GM12865 (cell line): ENCODE measurements around the gene GNG8.

Experiments
- DNase-seq: peaks from one replicate; pipeline ENCODE4 v3.0.0; 2010; ENCODE audit warnings: low read depth
- H3K4me3 ChIP-seq: 2 replicates; pipeline ENCODE4 v1.5.1; 2011; ENCODE audit warnings: mild to moderate bottlenecking, low read depth, low read length, control low read depth
- TF ChIP-seq, protein P1 (sequence below): IDR thresholded peaks from 2 replicates; pipeline ENCODE4 v1.5.1; 2011; ENCODE audit warnings: low read length, control low read depth, low read depth, inconsistent platforms; ENCODE audit not compliant: insufficient read depth; ENCODE audit errors: missing control alignments

Gene GNG8

GRCh38 chr19:46665072-46665471 is 29.1 kb upstream of the GNG8 start:
- TF ChIP-seq, protein P1, sequence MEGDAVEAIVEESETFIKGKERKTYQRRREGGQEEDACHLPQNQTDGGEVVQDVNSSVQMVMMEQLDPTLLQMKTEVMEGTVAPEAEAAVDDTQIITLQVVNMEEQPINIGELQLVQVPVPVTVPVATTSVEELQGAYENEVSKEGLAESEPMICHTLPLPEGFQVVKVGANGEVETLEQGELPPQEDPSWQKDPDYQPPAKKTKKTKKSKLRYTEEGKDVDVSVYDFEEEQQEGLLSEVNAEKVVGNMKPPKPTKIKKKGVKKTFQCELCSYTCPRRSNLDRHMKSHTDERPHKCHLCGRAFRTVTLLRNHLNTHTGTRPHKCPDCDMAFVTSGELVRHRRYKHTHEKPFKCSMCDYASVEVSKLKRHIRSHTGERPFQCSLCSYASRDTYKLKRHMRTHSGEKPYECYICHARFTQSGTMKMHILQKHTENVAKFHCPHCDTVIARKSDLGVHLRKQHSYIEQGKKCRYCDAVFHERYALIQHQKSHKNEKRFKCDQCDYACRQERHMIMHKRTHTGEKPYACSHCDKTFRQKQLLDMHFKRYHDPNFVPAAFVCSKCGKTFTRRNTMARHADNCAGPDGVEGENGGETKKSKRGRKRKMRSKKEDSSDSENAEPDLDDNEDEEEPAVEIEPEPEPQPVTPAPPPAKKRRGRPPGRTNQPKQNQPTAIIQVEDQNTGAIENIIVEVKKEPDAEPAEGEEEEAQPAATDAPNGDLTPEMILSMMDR, result no peak
- no peak for DNase-seq
- H3K4me3 ChIP-seq, result no peak overlapping the region

DNA sequence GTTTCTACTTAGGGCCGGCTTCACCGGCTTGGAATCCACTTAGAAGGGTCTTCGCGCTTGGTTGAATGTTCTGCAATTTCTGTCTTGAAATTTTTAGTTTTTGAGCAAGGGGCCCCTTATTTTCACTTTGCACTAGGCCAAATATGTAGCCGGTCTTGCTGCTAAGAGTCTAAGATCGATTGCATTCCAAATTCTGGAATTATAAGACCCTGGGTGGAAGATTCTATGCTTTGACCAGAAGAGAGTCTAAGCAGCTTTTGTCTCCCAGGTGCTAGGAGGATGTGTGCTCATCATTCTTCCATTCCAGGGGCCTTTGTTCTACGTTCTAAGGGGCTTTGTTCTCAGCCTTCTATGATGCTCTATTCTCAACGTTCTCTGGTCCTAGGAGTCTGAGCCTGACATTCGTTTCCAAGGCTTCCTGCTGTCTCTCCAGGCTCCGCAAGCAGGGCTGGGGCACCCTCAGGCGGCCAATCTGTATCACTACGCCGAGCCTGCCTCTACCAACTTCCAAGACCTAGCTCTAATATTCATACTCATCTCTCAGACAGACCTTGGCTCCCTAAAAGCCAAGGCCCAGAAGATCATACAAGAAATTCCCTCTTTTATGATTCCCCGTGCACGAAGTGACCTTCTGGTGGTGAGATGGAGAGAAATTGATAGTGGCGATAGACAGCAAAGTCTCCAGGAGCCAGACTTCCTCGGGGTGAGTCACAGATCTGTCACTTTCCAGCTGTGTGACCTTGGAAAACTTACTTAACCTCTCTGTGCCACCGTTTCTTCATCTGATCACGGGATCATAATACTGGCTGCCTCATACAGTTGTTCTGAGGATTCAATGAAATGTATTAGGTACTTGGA is 26.0 kb upstream of the GNG8 start:
- TF ChIP-seq, protein P1, result peak; percentile 96
- peak; percentile 86 for DNase-seq
- peak overlapping the region; percentile 49 for H3K4me3 ChIP-seq

DNA sequence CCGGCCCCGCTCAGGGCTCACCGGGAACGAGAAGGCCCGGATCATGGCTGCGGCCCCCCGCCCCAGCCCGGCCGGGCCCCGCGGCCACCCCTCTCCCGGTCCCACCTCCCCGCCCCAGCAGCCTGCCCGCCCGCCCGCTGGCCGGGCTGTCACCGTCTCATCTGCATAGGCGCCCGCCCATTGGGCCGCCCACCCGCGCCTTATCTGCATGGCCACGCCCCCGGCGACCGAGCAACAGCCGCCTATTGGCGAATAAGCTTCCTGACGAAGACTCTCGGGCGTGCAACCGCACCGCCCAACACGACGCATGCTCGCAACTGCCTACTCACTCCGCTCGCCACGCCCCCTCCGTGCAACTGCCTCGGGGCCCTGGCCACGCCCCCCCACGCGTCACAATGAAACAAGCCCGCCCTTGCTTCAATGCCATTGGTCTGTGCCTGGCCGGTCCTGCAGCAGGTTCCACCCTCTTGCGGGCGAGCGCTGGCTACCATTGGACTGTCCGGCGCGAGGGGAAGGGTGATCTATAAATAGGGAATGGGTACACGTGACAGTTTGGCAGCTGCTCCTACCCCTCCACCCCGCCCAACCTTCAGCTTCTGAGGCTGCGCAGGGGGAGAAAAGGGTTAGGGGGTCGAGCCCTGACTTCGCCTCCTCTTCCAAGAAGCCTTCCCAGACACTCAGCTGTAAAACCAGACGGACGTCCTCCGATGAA is 25.2 kb upstream of the GNG8 start, which contains the start of gene DACT3:
DACT3 (minus strand) TSS at position 163 of the 712 bp plus-strand sequence; CDS start at position 45, 118 bp downstream.
- peak; percentile 100 for DNase-seq
- TF ChIP-seq, protein P1, result no peak
- H3K4me3 ChIP-seq, result peak within 1 kb of the TSS; percentile 49

- DNase-seq, result no peak
- peak overlapping the region; percentile 46 for H3K4me3 ChIP-seq
- TF ChIP-seq, protein P1, result no peak
Measured at GRCh38 chr19:46660551-46661019, 24.6 kb upstream of the GNG8 start.

DNA sequence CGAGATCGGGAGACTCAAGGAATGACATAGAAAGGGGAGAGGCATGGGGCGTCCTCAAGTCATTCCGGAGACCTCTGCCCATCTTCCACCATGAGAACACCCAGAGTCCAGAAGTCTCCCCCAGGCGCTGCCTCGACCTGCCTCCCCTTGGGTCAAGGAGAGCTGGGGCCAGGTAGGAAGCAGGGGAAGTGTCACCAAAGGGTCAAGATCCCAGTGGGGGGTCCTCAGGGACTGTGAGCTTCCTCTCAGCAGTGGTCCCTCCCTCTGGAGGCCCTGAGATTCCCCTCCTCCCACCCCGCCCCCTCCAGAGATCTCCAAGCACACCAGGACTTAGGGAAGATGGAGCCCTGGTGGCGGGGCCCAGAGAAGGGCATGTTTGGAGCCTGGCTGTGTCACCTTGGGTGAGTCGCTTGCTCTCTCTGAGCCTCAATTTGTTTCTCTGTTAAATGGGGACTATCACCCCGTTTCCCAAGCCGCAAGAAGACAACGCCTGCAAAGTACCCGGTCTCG is 24.1 kb upstream of the GNG8 start:
- no peak for DNase-seq
- TF ChIP-seq, protein P1, result no peak
- H3K4me3 ChIP-seq, result no peak overlapping the region; the same call in 1 of the 2 replicates

GRCh38 chr19:46659151-46660007 is 23.4 kb upstream of the GNG8 start:
- no peak for DNase-seq
- no peak overlapping the region for H3K4me3 ChIP-seq
- TF ChIP-seq, protein P1, result no peak
